ENCODE measurements around the gene ACOT7.
A peak's percentile ranks its signal among the peaks of the same experiment; 100 is the strongest.

ACOT7 gene

GRCh38 chr1:6262555-6263420 lies 130.8 kb downstream of the ACOT7 start:
- no peak for DNase-seq

GRCh38 chr1:6261615-6261995 lies 132.0 kb downstream of the ACOT7 start:
- DNase-seq = no peak

GRCh38 chr1:6260961-6261614 lies 132.5 kb downstream of the ACOT7 start, which contains the start of gene GPR153:
Gene GPR153, minus strand, starts transcription at chr1:6261098. Its CDS starts 6,193 bp downstream, at chr1:6254905.
- peak; percentile 26 to 49 for DNase-seq

- no peak for DNase-seq
These were observed 133.1 kb downstream of the ACOT7 start for GRCh38 chr1:6260433-6260934.

GRCh38 chr1:6259491-6260362 lies 133.8 kb downstream of the ACOT7 start:
- DNase-seq = peak; percentile 82 to 83

- DNase-seq = no peak
These were observed 134.9 kb downstream of the ACOT7 start for GRCh38 chr1:6258675-6259074.

GRCh38 chr1:6257541-6258069 lies 136.0 kb downstream of the ACOT7 start:
- no peak for DNase-seq

GRCh38 chr1:6256645-6257044 lies 136.9 kb downstream of the ACOT7 start:
- no peak for DNase-seq

- DNase-seq = no peak
These were observed 138.9 kb downstream of the ACOT7 start for GRCh38 chr1:6254691-6255090.

- no peak for DNase-seq
These were observed 140.2 kb downstream of the ACOT7 start for GRCh38 chr1:6253380-6253779.

GRCh38 chr1:6252374-6252710 lies 141.2 kb downstream of the ACOT7 start:
- no peak for DNase-seq

GRCh38 chr1:6251681-6252373 lies 141.7 kb downstream of the ACOT7 start:
- DNase-seq = no peak

- no peak for DNase-seq
These were observed 142.3 kb downstream of the ACOT7 start for GRCh38 chr1:6251233-6251632.

GRCh38 chr1:6249739-6250689 lies 143.6 kb downstream of the ACOT7 start:
- DNase-seq = no peak

- DNase-seq = no peak
These were observed 144.4 kb downstream of the ACOT7 start for GRCh38 chr1:6248932-6249738.

- DNase-seq = no peak
These were observed 145.3 kb downstream of the ACOT7 start for GRCh38 chr1:6248161-6248776.

- no peak for DNase-seq
These were observed 145.9 kb downstream of the ACOT7 start for GRCh38 chr1:6247651-6248050.

- peak; percentile 73 to 81 for DNase-seq
These were observed 146.8 kb downstream of the ACOT7 start for GRCh38 chr1:6246497-6247467.

Data from CD4-positive, alpha-beta T cell treated with Interferon alpha-2 for 1 hour (primary cell).